Activated effector memory CD4-positive, alpha-beta T cell treated with anti-CD3 and anti-CD28 coated beads, Interleukin-2, amount 50 U/mL, for 16 hours (primary cell): ENCODE results near the gene KIF6.

ENCODE experiments used
- DNase-seq: peaks from one replicate; pipeline ENCODE4 v3.0.0-alpha.2; 2020

Gene KIF6

DNA sequence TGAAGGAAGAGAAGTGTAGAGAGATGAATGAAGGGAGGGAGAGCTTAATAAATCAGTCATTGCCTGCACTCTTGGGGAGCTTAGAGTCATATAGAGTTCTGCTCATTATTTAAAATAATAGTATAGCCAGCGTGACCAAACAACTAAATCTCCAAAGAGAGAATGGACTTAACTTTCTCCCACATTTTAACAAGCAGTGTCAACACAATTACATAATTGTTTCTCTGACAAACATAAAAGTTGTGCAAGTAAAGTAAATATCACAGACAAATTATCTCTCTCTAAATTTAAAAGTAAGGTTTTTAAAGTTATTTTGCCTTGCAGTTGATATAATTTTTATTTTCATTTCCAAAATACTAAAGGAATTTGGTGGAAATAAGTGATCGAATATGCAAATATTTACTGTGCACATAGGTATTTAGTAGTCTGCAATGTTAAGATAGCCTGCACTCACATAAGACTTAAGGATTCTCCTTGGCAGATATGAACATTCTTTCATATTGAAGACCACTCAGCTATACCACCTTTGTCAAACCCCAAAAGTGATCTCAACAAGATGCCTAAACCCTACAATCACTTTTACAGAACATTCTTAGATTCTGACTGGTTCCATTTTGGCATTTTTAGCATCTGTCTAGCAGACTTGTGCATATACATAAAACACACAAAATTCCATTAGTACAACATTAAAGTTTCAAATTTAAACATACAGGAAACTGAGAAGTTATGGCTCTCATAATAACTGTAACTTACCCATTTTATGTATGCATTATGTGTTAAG is 67.7 kb downstream of the KIF6 start:
- DNase-seq: no peak

DNA sequence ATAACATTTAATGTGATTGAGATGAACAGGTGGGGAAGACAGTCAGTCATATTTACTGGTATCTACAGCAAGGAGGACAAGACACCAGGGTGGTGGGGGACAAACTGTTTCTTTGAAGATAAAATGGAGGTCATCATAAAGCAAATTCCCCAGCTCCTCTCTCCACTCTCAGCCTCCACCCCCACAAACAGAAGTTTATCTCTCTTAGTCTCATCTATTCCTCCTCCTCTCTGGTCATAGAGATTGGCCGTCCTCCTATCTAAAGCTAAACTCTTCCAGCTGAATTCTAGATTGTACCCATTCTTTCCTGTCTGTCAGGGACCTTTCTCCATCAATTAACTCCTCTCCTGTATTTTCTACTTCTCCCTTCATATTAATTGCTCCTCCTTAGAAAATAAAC is 71.1 kb downstream of the KIF6 start:
- DNase-seq: no peak

- no peak for DNase-seq
Observed at GRCh38 chr6:39653612-39654011, 71.6 kb downstream of the KIF6 start.

DNA sequence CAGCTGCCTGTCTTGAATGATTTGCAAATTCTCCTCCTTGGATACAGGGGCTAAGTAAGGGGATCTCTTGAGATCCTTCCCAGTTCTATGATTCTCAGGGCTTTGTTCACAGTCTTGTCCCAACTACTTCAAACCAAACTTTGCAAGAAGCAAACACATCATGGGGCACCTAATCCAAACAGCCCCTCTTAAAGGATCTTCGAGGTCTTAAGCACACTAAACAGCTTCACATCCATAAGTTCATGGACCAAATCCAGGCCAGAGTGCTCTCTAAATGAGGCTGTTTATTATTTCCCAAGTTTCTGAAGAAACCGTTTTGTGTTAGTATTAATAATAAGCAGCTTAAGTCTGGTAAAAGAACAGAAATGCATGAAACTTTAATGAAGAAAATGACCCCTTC is 75.2 kb downstream of the KIF6 start:
- DNase-seq: no peak

DNA sequence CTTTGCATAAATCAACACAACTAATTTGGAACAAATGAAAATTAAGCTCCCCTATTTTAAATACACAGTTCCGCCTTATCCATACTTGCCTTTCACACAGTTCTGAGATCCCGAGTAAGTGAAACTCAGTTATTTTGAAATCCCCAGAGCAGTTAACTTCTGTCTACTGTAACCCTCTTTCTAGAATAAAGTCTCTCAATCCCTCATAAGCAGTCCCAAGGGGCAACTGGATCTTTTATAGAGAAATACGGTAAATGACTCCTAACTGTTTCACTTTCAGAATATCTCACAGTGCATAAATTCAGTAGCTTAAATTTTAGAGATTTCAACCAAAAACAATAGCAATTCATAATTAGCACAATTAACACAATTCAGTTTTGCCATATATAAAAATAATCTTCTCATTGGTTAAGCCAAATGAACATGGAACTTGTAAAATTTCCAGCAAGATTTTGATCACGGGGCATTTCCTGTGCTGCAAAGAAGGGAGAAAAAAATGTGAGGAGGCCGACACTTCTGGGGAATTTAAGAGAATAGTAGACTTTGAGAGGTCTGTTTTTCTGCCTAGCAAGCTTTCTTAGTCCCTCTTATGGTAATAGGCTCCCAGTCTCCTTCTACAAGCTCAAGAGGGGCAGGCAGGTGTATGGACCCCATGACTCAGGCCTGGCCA is 78.3 kb downstream of the KIF6 start:
- DNase-seq: no peak

DNA sequence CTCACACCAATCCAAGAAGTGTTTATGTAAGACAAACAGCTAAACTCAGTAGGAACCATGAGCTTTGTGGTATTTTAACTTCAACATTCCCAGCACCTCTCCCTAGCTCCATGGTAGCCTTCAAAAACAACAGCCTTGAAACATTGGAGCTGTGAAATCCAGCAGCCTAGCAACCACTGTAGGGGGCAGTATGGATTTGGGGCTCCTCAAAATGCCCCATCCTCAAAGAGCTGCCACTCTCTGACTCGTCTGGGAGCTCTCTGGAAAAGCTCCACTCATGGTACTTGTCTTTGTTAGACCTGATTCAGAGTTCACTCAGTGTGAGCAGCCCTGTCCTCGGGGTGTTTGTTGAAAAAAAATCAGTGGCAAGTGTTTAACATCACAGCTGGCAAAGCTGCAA is 82.9 kb downstream of the KIF6 start:
- no peak for DNase-seq

DNA sequence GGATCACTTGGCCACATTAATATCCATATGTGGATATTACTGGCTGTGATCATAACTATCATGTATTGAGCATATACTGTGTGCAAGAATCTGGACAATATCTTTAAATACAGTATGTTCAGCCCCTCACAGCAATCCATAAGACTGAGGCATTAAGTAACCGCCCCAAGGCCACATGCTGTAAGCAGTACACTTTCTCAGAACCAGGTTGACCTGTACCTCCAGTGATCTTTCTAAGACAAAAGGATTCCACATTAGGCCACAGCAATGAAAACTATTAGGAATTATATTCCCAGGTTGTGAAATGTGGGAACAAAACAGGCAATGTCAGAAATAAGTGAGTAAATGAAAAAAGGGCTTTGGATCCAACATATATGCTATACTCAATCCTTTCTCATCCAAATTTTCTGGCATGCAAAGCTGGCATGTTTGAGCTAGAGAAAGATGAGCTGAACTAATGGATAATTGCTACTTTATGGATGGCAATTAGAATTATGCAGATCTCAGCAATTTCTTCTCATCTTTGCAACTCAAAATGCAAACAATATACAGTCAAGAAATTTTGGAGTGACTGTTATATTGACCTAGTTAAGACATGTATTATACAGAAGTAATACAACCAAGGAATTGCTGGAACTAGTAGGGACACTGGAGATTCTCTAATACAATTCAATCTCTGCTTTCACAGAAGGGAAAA is 86.9 kb downstream of the KIF6 start:
- DNase-seq: no peak

DNA sequence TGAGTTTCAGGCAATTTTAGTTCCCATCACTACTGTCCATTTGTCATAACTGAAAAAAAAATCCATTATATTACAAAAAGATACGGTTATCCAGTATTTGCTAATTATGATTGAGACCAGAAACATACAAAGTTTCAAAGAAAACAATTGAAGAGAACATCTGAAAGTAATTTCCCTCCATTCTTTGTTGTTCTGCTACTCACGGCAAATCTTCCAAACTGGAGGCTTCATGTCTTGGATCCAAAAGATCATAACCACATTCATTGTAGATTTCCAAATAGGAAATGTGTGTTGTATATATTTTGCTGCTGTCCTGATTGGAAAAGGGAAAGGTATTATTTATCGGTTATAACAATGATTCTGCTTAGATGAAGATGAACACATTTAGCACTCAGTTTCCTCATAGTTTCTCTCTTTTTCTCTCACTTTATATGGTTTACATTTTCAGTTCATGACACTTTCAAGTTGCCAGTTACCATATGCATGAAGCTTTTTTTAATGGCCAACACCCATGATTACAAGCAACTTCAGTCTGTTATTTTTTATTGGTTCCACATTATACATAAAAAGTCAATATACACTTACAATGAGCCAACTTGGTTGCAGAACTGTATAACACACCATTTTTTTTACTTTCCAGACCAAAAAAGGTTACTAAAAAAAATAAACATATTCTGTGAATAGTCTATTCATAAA is 90.4 kb downstream of the KIF6 start:
- no peak for DNase-seq

DNA sequence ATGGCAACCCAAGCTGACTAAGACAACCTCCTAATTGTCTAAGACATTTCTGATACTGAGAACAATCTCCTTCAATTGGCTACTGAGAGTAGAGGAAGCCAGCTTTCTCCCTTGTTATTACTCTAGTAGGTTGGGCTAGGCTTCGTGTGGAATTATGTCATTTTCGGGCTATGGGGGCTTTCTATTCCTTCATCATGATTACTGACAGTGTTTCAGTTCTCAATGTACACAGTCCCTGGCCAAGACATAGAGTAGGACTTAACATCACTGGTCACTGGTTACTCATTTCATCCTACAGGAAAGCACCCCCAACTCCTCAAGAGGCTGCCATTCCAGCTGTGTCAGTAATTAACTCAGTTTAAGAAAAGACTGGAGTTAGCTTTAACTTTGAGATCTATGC is 100.0 kb downstream of the KIF6 start:
- DNase-seq: no peak

DNA sequence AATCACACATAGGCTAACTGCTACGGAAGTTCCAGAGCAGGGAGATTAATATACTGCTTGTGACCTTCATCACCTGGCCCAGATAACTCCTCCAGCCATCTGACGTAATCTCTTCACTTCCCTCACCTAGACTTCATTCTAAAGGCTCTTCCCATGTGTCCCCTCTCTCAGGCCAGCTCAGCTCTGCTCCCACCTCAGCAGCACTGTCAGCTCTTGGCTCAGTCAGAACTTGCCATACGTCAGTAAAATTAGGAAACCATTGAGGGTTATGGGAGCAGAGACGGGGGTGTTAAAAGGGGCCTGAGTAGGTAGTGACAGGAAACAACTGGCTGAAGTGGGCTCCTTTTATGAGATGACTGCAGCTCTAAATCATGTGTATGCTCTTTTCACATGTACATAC is 101.5 kb downstream of the KIF6 start:
- DNase-seq: no peak

GRCh38 chr6:39617520-39617919 is 107.7 kb downstream of the KIF6 start:
- DNase-seq: no peak

DNA sequence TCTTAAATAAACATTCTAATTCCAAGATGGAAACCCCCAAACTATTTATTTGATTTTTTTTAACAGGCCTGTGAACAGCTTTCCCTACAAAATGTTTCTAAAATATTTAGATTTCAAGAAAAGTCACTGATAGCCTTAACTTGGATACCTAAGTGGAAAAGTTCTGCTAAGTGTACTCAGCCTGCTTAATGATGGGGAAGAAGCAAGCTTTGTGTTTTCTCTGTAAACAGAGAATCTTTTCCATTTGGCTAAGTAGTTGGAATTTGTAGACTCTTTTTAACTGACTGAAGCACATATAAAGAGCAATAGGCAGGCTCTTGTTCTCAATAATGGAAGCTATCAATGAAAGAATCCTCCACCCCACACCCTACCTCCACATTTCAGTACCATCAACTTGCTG is 108.2 kb downstream of the KIF6 start:
- DNase-seq: no peak

DNA sequence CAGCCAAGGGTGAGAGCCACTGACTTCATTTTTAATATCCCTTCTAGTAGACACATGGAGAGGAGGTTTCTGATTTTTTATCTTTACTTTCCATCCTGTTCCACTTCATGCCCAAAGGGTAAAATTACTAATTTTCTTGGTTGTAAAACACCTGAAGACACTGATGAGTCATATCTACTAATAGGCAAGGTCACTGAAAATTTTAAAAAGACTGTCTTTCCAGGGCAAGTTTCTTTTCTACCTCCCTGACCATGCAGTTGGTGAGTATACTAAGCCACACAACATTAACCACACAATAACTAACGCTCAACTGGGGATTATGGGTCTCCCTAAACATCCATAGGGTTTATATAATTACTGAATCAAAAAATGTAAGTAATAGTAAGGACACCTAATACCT is 109.6 kb downstream of the KIF6 start:
- DNase-seq: no peak

DNA sequence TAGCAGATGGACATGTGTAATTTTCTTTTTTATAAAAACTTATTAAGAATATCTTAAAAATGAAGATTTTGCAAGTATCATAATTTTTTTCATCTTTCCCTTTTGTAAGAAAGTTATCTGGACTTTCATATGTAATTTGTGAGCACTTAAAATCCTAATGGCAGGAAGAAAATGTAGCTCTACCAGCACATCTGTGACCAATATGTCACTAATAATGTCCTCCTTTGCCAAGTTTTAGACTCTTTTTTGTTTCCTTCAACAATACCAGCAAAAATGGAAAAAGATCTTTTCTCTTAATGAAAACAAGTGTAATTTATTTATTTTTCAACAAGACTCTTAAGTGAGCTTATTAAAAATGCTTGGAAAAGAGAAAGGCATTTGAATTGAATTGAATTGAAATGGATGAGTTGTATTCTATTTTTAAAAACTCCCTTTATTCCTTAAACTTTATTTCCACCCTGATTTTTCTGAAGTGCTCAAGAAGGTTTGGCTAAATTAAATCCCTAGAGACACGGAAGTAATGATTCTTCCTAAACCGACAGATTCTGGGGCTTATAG is 110.7 kb downstream of the KIF6 start:
- no peak for DNase-seq

- no peak for DNase-seq
Observed at GRCh38 chr6:39610221-39610620, 115.0 kb downstream of the KIF6 start.

DNA sequence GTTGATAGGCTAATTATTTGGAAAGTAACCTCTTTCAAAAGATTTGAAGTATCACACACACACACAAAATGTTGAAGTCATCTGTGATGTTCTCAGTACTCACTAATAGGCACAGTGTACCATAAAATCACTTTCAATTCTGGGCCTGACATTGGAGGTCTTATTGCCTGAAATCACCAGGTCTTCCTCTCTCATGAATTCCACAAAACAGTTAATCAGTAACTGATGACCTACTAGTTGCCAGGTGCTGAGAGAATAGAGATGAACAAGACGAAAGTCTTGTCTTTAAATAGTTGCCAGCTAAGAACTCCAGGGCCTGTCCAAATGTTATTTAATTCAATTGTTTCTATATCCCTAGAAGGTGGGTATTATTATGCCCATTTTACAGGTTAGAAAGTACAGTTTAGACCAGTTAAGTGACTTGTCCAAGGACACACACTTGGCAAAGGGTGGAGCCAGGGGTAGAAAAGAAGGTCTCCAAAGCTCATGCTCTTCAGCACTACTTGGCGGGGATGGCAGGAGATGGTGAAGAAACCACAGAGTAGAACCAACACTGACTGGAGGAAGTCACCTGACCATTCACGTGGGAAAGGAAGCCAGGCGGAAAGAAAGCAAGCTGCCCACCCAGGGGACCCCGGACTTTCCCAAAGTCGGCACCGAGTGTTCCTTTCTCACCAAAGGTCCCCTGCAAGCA is 116.4 kb downstream of the KIF6 start:
- no peak for DNase-seq

- no peak for DNase-seq
Observed at GRCh38 chr6:39602601-39603519, 122.3 kb downstream of the KIF6 start.

- DNase-seq: no peak
Observed at GRCh38 chr6:39599973-39600372, 125.2 kb downstream of the KIF6 start.

GRCh38 chr6:39599341-39599740 is 125.9 kb downstream of the KIF6 start:
- no peak for DNase-seq

GRCh38 chr6:39594285-39594684 is 130.9 kb downstream of the KIF6 start:
- no peak for DNase-seq

GRCh38 chr6:39593646-39594045 is 131.6 kb downstream of the KIF6 start:
- no peak for DNase-seq
